GM23338 (cell line): ENCODE measurements around the gene KLHL1. TPM values are rescaled to one million over a fixed set of nuclear protein-coding genes. Genes with fewer than 3 reads are reported as not detected.

ENCODE experiments used
- ATAC-seq: fragments of 200-7000 bp; cut with Tn5 transposase; 3 replicates; pipeline ENCODE4 v1.9.1; 2020
- DNase-seq: peaks from one replicate; pipeline ENCODE4 v3.0.0-alpha.2; 2015; ENCODE audit warnings: low spot score
- H2AFZ ChIP-seq: fragments of 200-600 bp; sonication (generic); 2 replicates; pipeline ENCODE4 v1.8.0; 2016; ENCODE audit warnings: antibody characterized with exemption, mild to moderate bottlenecking, moderate library complexity
- H3F3A ChIP-seq: fragments of 200-600 bp; sonication (generic); replicated peaks from 2 replicates; pipeline ENCODE4 v1.8.0; 2017; ENCODE audit warnings: antibody characterized with exemption, mixed run types, low read depth
- H3K27ac ChIP-seq: fragments of 200-600 bp; sonication (generic); 2 replicates; pipeline ENCODE4 v1.6.1; 2016; ENCODE audit warnings: low read depth
- H3K27me3 ChIP-seq: fragments of 200-600 bp; sonication (generic); 2 replicates; pipeline ENCODE4 v1.8.0; 2016; ENCODE audit warnings: mild to moderate bottlenecking, mixed run types, moderate library complexity; ENCODE audit not compliant: insufficient read depth
- H3K36me3 ChIP-seq: fragments of 200-600 bp; sonication (generic); 2 replicates; pipeline ENCODE4 v1.8.0; 2016; ENCODE audit warnings: mild to moderate bottlenecking; ENCODE audit not compliant: insufficient read depth
- H3K4me1 ChIP-seq: fragments of 200-600 bp; sonication (generic); 2 replicates; pipeline ENCODE4 v1.8.0; 2016; ENCODE audit warnings: mild to moderate bottlenecking, moderate library complexity; ENCODE audit not compliant: insufficient read depth
- H3K4me2 ChIP-seq: fragments of 200-600 bp; sonication (generic); 2 replicates; pipeline ENCODE4 v1.7.1; 2017; ENCODE audit warnings: mixed run types
- H3K4me3 ChIP-seq: fragments of 200-600 bp; sonication (generic); 2 replicates; pipeline ENCODE4 v1.6.1; 2016; ENCODE audit warnings: mixed run types
- H3K79me2 ChIP-seq: fragments of 200-600 bp; sonication (generic); replicated peaks from 2 replicates; pipeline ENCODE4 v1.8.0; 2017; ENCODE audit warnings: mild to moderate bottlenecking; ENCODE audit not compliant: insufficient read depth
- H3K9me2 ChIP-seq: fragments of 200-600 bp; sonication (generic); 2 replicates; pipeline ENCODE4 v1.8.0; 2017; ENCODE audit not compliant: insufficient read depth
- H4K20me1 ChIP-seq: fragments of 200-600 bp; sonication (generic); replicated peaks from 2 replicates; pipeline ENCODE4 v1.8.0; 2017; ENCODE audit warnings: mild to moderate bottlenecking; ENCODE audit not compliant: insufficient read depth
- H3K27ac Mint-ChIP-seq: 2 replicates; pipeline ENCODE4 v1.8.0; 2020; ENCODE audit warnings: inconsistent platforms, mild to moderate bottlenecking, moderate library complexity, mixed read lengths
- H3K27me3 Mint-ChIP-seq: 3 replicates; pipeline ENCODE4 v1.8.0; 2022; ENCODE audit warnings: low read depth, mild to moderate bottlenecking, moderate library complexity, mixed read lengths, inconsistent platforms; ENCODE audit not compliant: insufficient read depth, poor library complexity
- H3K36me3 Mint-ChIP-seq: 3 replicates; pipeline ENCODE4 v1.8.0; 2021; ENCODE audit warnings: low read depth, mild to moderate bottlenecking, inconsistent platforms, moderate library complexity, mixed read lengths
- H3K4me1 Mint-ChIP-seq: 3 replicates; pipeline ENCODE4 v1.8.0; 2020; ENCODE audit warnings: mild to moderate bottlenecking, inconsistent platforms, mixed read lengths
- H3K4me3 Mint-ChIP-seq: 3 replicates; pipeline ENCODE4 v1.8.0; 2021; ENCODE audit warnings: moderate library complexity, mild to moderate bottlenecking, inconsistent platforms, mixed read lengths
- H3K9me3 Mint-ChIP-seq: 3 replicates; pipeline ENCODE4 v1.8.0; 2020; ENCODE audit warnings: moderate library complexity, mild to moderate bottlenecking, inconsistent platforms, mixed read lengths
- EZH2 ChIP-seq: fragments of 200-600 bp; sonication (generic); IDR thresholded peaks from one replicate; pipeline ENCODE4 v1.8.0; 2017; ENCODE audit warnings: antibody characterized with exemption, mild to moderate bottlenecking, low read depth; ENCODE audit not compliant: unreplicated experiment
- EZH2phosphoT487 ChIP-seq: fragments of 200-600 bp; sonication (generic); IDR thresholded peaks from one replicate; pipeline ENCODE4 v1.8.1; 2018; ENCODE audit warnings: antibody characterized with exemption; ENCODE audit not compliant: unreplicated experiment
- JUNB ChIP-seq: IDR thresholded peaks from one replicate; pipeline ENCODE4 v1.6.1; 2016; ENCODE audit warnings: antibody characterized with exemption; ENCODE audit not compliant: unreplicated experiment
- NANOG ChIP-seq: IDR thresholded peaks from 2 replicates; pipeline ENCODE4 v1.6.1; 2016; ENCODE audit warnings: antibody characterized with exemption, borderline replicate concordance
- POLR2AphosphoS5 ChIP-seq: IDR thresholded peaks from 2 replicates; pipeline ENCODE4 v1.6.1; 2016; ENCODE audit warnings: antibody characterized with exemption, low read depth
- REST ChIP-seq: IDR thresholded peaks from one replicate; pipeline ENCODE4 v1.6.1; 2018; ENCODE audit warnings: antibody characterized with exemption; ENCODE audit not compliant: unreplicated experiment
- ZNF114 ChIP-seq: fragments of 250-450 bp; sonication (Bioruptor Pico); IDR thresholded peaks from 2 replicates; pipeline ENCODE4 v1.5.0; 2020; ENCODE audit warnings: mild to moderate bottlenecking, moderate library complexity
- polyA plus RNA-seq: library from polyadenylated mRNA; unstranded; fragments of >200 nt; fragmentation: Nextera tagmentation; extraction: Ambion mirVana; gene quantifications from 2 replicates; pipeline ENCODE4 v1.2.1, GENCODE V29; 2016
- total RNA-seq: library from RNA; depleted of rRNA; stranded (reverse); fragments of >200 nt; shearing (Covaris generic); gene quantifications from 2 replicates; pipeline ENCODE4 v1.2.3, GENCODE V29; 2014
- TF ChIP-seq, protein P1 (sequence below): IDR thresholded peaks from 2 replicates; pipeline ENCODE4 v1.6.1; 2016; ENCODE audit warnings: antibody characterized with exemption

KLHL1 gene
- total and polyA plus RNA-seq, 2 experiments from 2014 or later: not detected

DNA sequence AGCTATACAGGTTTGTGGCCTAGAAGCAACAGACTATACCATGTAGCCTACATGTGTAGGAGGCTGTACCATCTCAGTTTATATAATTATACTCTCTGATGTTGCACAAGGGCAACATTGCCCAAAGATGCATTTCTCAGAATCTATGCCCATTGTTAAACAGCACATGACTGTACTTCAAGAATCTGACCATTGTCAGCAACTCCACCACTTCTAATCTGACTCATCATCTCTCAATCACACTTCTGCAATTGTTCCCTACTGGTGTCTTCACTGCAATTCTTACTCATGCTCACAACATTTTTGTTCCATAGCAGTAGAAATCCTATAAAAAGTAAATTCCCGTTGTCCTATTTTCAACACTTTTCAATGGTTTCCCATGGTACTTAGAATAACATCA, 64.6 kb downstream of the KLHL1 start:
- H3K27ac Mint-ChIP-seq: no peak overlapping the region
- no peak overlapping the region for H3K4me3 Mint-ChIP-seq
- no peaks in the 10 kb centered on the region for H3K36me3 Mint-ChIP-seq
- peaks cover 3% of the 10 kb centered on the region for H3K27me3 Mint-ChIP-seq
- Histone ChIP-seq H3K4me3 (no peak overlapping the region), H3K9me2 (no peaks in the 10 kb centered on the region), H3K36me3 (no peaks in the 10 kb centered on the region), H3K27me3 (no peaks in the 10 kb centered on the region), H3K4me1 (no peaks in the 10 kb centered on the region), H2AFZ (no peak overlapping the region), H4K20me1 (no peaks in the 10 kb centered on the region), H3K79me2 (no peaks in the 10 kb centered on the region), H3K27ac (no peak overlapping the region), H3K4me2 (no peak overlapping the region), H3F3A (no peaks in the 10 kb centered on the region)
- ATAC-seq (no peak), DNase-seq (no peak)
- TF ChIP-seq REST: no peak
- TF ChIP-seq, protein P1, sequence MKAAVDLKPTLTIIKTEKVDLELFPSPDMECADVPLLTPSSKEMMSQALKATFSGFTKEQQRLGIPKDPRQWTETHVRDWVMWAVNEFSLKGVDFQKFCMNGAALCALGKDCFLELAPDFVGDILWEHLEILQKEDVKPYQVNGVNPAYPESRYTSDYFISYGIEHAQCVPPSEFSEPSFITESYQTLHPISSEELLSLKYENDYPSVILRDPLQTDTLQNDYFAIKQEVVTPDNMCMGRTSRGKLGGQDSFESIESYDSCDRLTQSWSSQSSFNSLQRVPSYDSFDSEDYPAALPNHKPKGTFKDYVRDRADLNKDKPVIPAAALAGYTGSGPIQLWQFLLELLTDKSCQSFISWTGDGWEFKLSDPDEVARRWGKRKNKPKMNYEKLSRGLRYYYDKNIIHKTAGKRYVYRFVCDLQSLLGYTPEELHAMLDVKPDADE: no peak
- TF ChIP-seq EZH2phosphoT487: no peak
- no peak for TF ChIP-seq POLR2AphosphoS5
- no peaks in the 10 kb centered on the region for H3K9me3 Mint-ChIP-seq
- H3K4me1 Mint-ChIP-seq: no peaks in the 10 kb centered on the region; the same call in 2 of the 3 replicates

- H3K36me3 Mint-ChIP-seq: no peaks in the 10 kb centered on the region
- H3K4me1 ChIP-seq: no peaks in the 10 kb centered on the region
- ATAC-seq (no peak), DNase-seq (no peak)
- H4K20me1 ChIP-seq: no peaks in the 10 kb centered on the region
- peaks cover 3% of the 10 kb centered on the region for H3K27me3 Mint-ChIP-seq
- H3K27ac ChIP-seq: no peak overlapping the region
- no peaks in the 10 kb centered on the region for H3K4me1 Mint-ChIP-seq
- H3K79me2 ChIP-seq: no peaks in the 10 kb centered on the region
- H3K4me3 Mint-ChIP-seq: no peak overlapping the region
- H3K9me3 Mint-ChIP-seq: no peaks in the 10 kb centered on the region
- H3K36me3 ChIP-seq: no peaks in the 10 kb centered on the region
- H3F3A ChIP-seq: no peaks in the 10 kb centered on the region
- peak overlapping the region; percentile 33; the same call in 1 of the 2 replicates for H3K27ac Mint-ChIP-seq
- no peak overlapping the region; the same call in 1 of the 2 replicates for H2AFZ ChIP-seq
- no peak overlapping the region for H3K4me3 ChIP-seq
- H3K27me3 ChIP-seq: no peaks in the 10 kb centered on the region
- no peaks in the 10 kb centered on the region for H3K9me2 ChIP-seq
- no peak overlapping the region for H3K4me2 ChIP-seq
- TF ChIP-seq EZH2: no peak
- TF ChIP-seq EZH2phosphoT487: no peak
- no peak for TF ChIP-seq REST
- TF ChIP-seq JUNB: no peak
- no peak for TF ChIP-seq NANOG
- no peak for TF ChIP-seq ZNF114 (CRISPR knock-in tag)
Observed at GRCh38 chr13:70042193-70042592, 66.1 kb downstream of the KLHL1 start.
